Superior temporal gyrus (tissue), 1 donor: ENCODE results near the gene ABHD6.
A peak's percentile ranks its signal among the peaks of the same experiment; 100 is the strongest.
"Not testable (repeated sequence)": the region's sequence is repeated elsewhere in the genome, so short reads cannot be mapped to it uniquely, and the experiment has no call there.

Source experiments
- DNase-seq: peaks from one replicate; pipeline ENCODE4 v3.0.0-alpha.2; 2016; ENCODE audit errors: extremely low spot score

The ABHD6 gene

GRCh38 chr3:58242860-58243259 is 5.3 kb downstream of the ABHD6 start:
- DNase-seq = not testable (repeated sequence)

DNA sequence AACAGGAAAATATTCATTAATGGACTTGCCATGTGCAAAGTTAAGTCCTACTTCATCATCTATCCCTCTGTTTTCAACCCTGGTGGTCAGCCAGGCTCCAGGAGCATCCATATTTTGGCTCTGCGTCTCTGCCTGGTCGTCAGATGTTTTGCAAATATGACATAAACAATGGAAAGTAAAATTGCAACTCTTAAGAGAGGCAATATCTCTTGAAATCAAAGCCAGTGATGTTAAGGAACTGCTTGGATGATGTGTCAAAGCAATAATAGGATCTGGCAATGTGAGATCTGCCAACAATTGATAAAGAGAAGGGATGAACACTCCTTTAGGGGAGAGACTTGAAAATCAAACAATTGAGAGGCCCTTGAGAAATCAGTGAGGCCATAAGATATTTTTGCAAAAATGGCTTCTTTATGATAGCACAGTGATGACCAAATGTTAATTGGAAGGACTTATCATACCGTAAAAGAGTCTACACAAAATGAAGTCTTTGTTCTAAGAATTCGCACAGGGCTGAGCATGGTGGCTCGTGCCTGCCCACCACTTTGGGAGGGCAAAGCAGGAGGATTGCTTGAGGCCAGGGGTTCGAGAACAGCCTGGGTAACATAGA is 6.5 kb downstream of the ABHD6 start:
- DNase-seq = no peak

DNA sequence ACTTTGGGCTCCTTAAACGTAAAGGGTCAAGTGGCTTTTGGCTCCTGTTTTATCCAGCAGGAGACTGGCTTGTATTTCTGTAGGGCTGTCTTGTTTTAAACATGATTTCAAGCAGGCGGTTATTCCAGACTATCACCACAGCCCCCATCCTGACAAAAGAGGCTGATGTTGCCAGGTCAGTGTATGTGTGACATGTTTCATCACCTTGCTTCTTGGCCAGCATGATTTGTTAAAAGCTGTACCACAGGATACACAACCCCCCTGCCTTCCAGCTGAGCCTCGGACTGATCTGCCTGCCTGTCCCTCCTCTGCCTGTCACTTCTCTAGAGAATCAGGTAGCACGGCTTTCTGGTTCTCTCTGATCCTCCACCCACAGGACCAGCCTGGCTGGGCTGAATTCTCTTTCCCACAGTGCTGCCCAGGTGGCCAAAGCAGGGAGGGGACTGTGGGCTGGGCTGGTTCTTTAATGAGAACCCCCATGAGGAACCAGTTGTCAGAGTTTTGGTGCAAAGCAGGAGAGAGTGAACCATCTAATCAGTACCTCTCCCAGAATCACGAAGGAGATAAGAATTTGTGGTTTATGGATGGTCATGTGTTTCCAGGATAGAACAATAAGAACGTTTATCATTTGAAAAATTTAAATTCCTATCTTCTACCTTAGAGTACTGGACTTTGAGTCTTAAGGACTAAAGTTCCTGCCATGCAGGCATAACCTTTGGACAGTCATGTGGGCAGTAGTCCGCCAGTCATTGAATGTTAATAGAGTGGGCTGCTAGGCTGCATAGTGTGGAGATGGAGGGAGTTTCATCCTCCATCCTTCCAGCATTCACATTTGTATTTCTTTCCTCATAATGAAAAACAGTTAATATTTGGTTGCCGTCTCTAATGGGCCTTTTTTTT is 8.8 kb downstream of the ABHD6 start:
- DNase-seq = no peak

GRCh38 chr3:58249358-58250092 is 11.9 kb downstream of the ABHD6 start:
- no peak for DNase-seq

DNA sequence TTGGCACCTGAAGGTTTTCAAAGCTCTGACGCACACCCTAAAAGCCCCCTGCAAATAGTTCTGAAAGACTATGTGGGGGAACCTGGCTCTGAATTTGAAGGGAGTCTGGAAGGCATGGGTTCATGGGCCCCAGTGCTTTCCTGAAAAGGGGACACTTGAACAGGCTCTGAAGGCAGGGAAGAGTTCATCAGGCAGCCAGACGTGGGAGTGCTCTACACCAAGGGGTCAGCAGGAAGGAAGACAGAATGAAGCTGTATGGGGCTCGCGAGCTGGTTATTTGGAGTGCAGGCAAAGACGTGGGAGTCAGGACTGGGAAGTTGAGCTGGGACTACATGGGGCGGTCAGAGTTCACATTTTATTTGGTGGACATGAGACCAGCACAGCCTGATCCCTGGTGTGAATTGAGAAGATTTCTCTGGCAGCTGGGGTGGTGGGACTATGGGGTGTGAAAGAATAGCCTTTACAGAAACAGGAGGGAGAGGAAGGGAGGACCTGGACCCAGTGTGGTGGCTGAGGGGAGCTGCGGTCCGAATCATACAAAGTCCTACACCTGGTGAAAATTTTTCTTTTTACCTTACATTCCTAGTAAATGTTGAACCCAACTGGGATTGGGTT is 12.6 kb downstream of the ABHD6 start:
- no peak for DNase-seq

GRCh38 chr3:58251631-58252035 is 14.0 kb downstream of the ABHD6 start:
- DNase-seq = no peak

- no peak for DNase-seq
Measured at GRCh38 chr3:58254144-58254543, 16.6 kb downstream of the ABHD6 start.

DNA sequence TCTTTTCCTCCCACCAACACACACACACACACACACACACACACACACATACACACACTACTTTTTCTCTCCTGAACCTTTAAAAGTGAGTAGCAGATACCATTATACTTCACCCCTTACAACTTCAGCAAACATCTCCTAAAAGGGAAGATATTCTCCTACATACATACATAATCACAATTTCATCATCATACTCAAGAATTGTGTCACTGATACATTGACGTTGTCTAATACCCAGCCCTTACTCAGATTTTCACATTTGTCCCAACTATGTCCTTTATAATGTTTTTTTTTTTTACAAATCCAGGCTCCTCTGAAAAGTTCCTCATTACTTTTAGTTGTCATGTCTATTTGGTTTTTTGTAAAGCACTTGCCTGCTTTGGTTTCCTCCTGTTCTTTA is 18.5 kb downstream of the ABHD6 start:
- DNase-seq = no peak

- no peak for DNase-seq
Measured at GRCh38 chr3:58256511-58256910, 18.9 kb downstream of the ABHD6 start.

- DNase-seq = no peak
Measured at GRCh38 chr3:58258392-58259055, 20.9 kb downstream of the ABHD6 start.

GRCh38 chr3:58260261-58260731 is 22.7 kb downstream of the ABHD6 start:
- peak; percentile 69 for DNase-seq

- peak; percentile 57 for DNase-seq
Measured at GRCh38 chr3:58260733-58261132, 23.1 kb downstream of the ABHD6 start.

DNA sequence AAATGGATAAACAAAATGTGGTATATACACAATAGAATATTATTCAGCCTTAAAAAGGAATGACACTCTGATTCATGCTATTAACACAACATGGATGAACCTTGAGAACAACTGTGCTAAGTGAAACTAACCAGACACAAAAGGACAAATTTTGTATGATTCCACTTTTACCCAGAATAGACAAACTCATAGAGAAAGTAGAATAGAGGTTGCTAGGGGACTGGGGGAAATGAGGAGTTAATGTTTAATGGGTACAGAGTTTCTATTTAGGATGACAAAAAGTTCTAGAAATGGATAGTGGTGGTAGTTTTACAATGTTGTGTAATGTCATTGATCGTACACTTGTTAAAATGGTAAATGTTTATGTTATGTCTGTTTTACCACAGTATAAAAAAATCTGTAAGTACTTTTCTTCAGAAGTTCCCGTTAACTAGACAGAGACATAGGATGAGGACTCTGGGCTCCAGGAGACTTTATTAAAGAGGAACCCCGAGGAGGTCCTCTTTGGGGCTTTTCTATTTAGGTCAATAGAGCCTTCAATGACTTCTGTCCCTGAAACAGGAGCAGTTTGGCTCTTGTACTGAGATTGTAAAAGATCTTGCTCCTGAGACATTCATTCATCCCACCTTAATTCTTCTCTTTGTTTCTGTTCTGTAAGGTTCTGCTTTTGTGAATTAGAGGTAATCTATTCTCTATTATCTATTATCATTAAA is 24.5 kb downstream of the ABHD6 start:
- DNase-seq = no peak

DNA sequence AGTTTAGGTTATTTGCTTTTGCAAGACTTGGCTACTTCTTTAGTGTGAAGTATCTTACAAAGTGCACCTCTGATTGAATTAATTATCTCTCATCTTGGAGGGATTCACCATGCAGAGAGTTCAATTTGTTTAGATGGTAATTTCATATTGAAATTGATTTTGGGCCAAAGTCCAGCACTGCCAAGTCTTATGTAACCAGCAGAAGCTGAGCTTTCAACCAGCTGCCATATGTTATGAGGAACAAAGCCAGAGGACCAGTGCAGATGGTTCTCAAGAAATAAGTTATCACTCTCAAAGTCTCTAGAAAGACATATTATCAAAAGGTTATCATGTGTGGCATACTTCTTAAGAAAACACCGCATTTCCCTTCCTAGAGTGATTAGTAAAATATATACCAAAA is 29.0 kb downstream of the ABHD6 start:
- DNase-seq = peak; percentile 79

DNA sequence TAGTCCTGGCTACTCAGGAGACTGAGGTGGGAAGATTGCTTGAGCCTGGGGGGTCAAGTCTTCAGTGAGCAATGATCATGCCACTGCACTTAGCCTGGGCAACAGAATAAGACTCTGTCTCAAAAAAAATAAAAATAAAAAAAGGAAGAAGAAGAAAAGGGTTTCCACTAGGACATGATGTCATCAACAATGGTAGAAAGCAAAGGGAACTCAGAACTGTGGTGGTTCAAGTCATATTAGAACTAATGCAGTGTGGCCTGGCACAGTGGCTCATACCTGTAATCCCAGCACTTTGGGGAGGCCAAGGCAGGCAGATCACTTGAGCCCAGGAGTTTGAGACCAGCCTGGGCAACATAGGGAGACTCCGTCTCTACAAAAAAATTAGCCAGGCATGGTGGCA is 30.0 kb downstream of the ABHD6 start:
- not testable (repeated sequence) for DNase-seq

GRCh38 chr3:58269356-58269755 is 31.8 kb downstream of the ABHD6 start:
- DNase-seq = no peak

GRCh38 chr3:58270485-58270884 is 32.9 kb downstream of the ABHD6 start:
- DNase-seq = no peak

DNA sequence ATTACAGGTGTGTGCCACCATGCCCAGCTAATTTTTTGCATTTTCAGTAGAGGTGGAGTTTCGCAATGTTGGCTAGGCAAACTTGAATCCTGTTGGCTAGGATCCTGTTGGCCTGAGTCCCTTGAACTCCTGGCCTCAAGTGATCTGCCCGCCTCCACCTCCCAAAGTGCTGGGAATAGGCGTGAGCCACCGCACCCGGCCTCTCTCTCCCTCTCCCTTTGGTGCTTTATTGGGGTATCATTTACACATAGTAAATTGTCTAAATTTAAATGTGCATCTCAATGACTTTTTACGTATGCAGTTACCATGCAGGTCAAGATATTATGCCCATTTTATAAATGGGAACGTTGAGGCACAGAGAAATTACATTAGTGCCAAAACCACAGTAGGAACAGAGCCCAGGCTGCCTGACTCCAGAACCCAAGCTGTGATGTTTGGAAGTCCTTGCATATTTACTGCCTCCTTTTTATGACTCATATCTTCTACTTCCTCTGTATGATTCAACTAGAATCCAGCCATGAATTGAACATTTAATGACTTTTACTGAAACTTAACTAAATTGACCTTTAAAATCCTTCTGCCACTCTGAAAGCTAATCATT is 34.4 kb downstream of the ABHD6 start:
- peak; percentile 13 for DNase-seq

- DNase-seq = no peak
Measured at GRCh38 chr3:58272891-58273290, 35.3 kb downstream of the ABHD6 start.

- DNase-seq = not testable (repeated sequence)
Measured at GRCh38 chr3:58273362-58273761, 35.8 kb downstream of the ABHD6 start.
